Thymus (tissue), 11 donors: ENCODE data around the gene DNAL4. TPM values are rescaled to one million over a fixed set of nuclear protein-coding genes. Genes with fewer than 3 reads are reported as not detected.

Experiments
- DNase-seq, 9 donors: peaks; one replicate each; pipeline ENCODE4 v3.0.0-alpha.2; 2013; ENCODE audit warnings: low spot score in 9 of 9, low read depth in 6 of 9, missing footprints in 1 of 9
- H3K27ac ChIP-seq, 2 donors: one replicate each; pipeline ENCODE4 v1.5.1; 2013; ENCODE audit warnings: control low read depth in 1 of 2, low read depth in 1 of 2, low read length in 1 of 2, mild to moderate bottlenecking in 1 of 2, moderate library complexity in 1 of 2
- H3K27me3 ChIP-seq, 2 donors: one replicate each; pipeline ENCODE4 v1.5.1; 2013; ENCODE audit warnings: low read length in 1 of 2; ENCODE audit not compliant: control insufficient read depth in 2 of 2, insufficient read depth in 1 of 2
- H3K36me3 ChIP-seq, 2 donors: one replicate each; pipeline ENCODE4 v1.5.1; 2013; ENCODE audit warnings: low read length in 1 of 2, mild to moderate bottlenecking in 1 of 2, moderate library complexity in 1 of 2; ENCODE audit not compliant: control insufficient read depth in 2 of 2, insufficient read depth in 2 of 2
- H3K4me1 ChIP-seq, 2 donors: one replicate each; pipeline ENCODE4 v1.5.1; 2013; ENCODE audit warnings: low read length in 2 of 2; ENCODE audit not compliant: control insufficient read depth in 2 of 2, insufficient read depth in 2 of 2
- H3K4me3 ChIP-seq, 2 donors: one replicate each; pipeline ENCODE4 v1.5.1; 2013; ENCODE audit warnings: low read length in 2 of 2, control low read depth in 1 of 2, mild to moderate bottlenecking in 1 of 2
- H3K9me3 ChIP-seq, 2 donors: one replicate each; pipeline ENCODE4 v1.5.1; 2013; ENCODE audit warnings: low read length in 1 of 2, mild to moderate bottlenecking in 1 of 2; ENCODE audit not compliant: control insufficient read depth in 2 of 2, insufficient read depth in 1 of 2
- whole genome bisulfite sequencing: extraction: QIAGEN DNeasy Blood & Tissue Kit; methylation state at CpG from one replicate; pipeline ENCODE4 v1.1.7; 2013; 5-methylcytosine and 5-hydroxymethylcytosine counted together
- polyA plus RNA-seq: library from polyadenylated mRNA; stranded (reverse); fragments of 200-250 nt; gene quantifications from one replicate; pipeline ENCODE4 v1.2.3, GENCODE V29; 2013
- total RNA-seq: library from RNA; stranded (reverse); fragments of 120-200 nt; gene quantifications from one replicate; pipeline ENCODE4 v1.2.4, GENCODE V29; 2013
- donor health status: healthy.

The DNAL4 gene
- total and polyA plus RNA-seq, 2 donors = 19.6 to 20.4 TPM

DNA sequence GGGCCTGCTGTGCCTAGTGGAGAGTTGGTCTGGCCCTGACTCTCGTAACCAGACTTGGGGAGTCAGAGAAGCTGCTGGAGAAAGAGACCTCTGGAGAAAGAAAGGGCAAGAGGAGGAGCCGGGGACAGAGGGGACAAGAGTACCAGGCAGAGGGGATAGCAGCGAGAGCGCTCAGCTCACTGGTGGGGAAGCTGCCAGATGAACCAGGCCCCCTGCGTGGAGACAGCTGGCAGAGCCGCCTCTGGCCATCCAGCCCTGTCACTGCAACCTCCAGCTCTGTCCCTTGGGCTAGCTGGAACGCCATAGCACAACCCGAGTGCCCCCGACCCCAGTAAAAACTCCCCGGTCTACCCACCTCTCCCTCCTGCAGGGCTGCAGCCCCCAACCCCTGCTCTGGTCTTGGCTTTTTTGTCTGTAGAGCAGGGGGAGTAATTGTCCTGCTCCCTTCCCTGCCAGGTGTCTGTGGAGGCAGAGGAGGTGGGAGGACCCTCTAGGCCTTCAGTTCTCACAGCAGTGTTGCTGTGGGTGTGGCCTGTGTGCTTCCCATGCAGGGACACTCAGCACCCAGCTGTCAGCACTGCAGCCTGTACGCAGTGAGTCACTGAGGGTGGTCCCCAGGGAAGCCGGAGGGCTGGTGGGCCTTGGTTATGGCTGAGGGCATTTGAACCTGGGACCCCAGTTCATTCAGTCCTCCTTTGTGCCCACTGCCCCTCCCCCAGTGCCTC is 33.3 kb downstream of the DNAL4 start:
- no peaks in the 10 kb centered on the region for H3K9me3 ChIP-seq
- H3K4me3 ChIP-seq = no peak overlapping the region
- peaks cover 36 to 51% of the 10 kb centered on the region in 2 donors for H3K4me1 ChIP-seq
- DNase-seq = peak in 4 of 9 donors; percentile 51 to 82 (median 69)
- 89% methylated on average over 12 of the region's 12 CpGs for WGBS
- no peaks in the 10 kb centered on the region for H3K27me3 ChIP-seq
- no peaks in the 10 kb centered on the region for H3K36me3 ChIP-seq
- peak overlapping the region in 1 of 2 donors; percentile 32 for H3K27ac ChIP-seq

DNA sequence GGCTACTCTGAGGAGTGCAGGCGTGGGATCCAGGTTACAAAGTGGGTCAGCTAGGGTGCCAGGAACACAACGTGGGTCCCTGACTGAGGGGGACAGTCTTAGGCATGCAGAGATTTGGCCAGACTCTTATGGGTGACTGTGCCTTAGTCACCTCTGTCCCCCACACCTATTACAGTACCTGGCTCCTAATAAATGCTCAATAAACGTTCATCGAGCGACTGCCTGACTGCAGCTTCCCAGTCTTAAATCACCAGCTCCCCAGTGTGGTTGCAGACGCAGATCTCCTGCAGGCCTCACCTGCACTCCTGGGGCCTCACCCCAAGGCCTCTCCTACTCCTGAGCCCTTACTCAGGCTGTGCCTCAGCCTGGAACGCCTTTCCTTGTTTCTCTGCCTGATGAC is 34.9 kb downstream of the DNAL4 start:
- Histone ChIP-seq H3K4me3 (no peak overlapping the region), H3K27ac (peak overlapping the region; percentile 57 to 73), H3K4me1 (peaks cover 42 to 64% of the 10 kb centered on the region in 2 donors), H3K9me3 (no peaks in the 10 kb centered on the region), H3K36me3 (peaks cover 0 to 4% of the 10 kb centered on the region in 2 donors), H3K27me3 (no peaks in the 10 kb centered on the region)
- DNase-seq = no peak
- WGBS = 77% methylated on average over 7 of the region's 7 CpGs

DNA sequence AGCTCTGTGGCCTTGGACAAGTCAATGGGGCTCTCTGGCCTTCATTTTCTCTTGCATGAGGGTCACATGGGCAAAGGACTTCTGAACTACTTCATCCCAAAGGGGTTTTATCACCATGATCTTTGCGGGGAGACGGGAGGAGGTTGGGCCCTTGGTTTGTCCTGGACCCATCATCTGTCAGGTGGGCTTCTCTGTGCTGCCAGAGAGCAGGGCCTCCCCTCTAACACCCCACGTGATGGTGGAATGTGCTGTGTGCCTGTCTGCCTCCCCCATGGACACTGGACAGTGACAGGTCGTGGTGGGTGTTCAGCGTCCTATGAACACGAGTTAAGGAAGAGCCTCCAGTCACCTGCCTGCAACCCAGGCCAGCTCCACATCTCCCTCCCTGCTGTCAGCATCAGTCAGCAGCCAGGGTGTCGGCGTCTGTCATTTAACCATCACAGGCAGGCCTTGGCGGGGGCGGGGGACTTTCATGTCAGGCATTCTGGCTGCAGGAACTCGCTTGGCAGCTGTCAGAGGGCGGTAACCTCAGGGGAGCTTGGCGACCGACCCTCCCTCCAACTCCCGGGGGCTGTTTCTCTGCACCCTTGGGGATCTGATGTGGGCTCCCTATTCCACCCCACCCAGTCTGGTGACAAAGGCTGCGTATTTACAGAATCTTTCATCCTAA is 35.5 kb downstream of the DNAL4 start:
- H3K27me3 ChIP-seq = no peaks in the 10 kb centered on the region
- DNase-seq = peak in 5 of 9 donors; percentile 68 to 89 (median 80)
- H3K4me3 ChIP-seq = no peak overlapping the region
- H3K36me3 ChIP-seq = peaks cover 0 to 10% of the 10 kb centered on the region in 2 donors
- H3K4me1 ChIP-seq = peaks cover 48 to 70% of the 10 kb centered on the region in 2 donors
- WGBS = 26% methylated on average over 16 of the region's 16 CpGs
- H3K9me3 ChIP-seq = no peaks in the 10 kb centered on the region
- H3K27ac ChIP-seq = peak overlapping the region; percentile 73 to 78

DNA sequence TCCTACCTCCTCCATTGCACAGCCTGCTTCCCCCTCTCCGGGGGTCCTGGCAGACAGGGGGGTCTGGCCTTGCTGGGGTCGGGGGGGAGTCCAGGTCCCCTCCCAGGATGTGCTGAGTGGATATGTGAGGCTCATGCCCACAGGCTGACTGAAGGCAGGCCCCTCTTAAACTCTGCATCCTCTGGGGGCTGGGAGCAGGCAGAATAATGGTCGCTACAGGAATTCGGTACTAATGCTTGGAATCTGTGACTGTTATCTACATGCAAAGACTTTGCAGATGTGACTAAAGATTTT is 36.5 kb downstream of the DNAL4 start:
- peaks cover 2 to 18% of the 10 kb centered on the region in 2 donors for H3K36me3 ChIP-seq
- H3K4me1 ChIP-seq = peaks cover 58 to 79% of the 10 kb centered on the region in 2 donors
- H3K27me3 ChIP-seq = no peaks in the 10 kb centered on the region
- peak overlapping the region in 1 of 2 donors; percentile 93 for H3K27ac ChIP-seq
- H3K4me3 ChIP-seq = peak overlapping the region; percentile 70 to 86
- 65% methylated on average over 4 of the region's 4 CpGs for WGBS
- peaks cover 0 to 4% of the 10 kb centered on the region in 2 donors for H3K9me3 ChIP-seq
- no peak for DNase-seq

DNA sequence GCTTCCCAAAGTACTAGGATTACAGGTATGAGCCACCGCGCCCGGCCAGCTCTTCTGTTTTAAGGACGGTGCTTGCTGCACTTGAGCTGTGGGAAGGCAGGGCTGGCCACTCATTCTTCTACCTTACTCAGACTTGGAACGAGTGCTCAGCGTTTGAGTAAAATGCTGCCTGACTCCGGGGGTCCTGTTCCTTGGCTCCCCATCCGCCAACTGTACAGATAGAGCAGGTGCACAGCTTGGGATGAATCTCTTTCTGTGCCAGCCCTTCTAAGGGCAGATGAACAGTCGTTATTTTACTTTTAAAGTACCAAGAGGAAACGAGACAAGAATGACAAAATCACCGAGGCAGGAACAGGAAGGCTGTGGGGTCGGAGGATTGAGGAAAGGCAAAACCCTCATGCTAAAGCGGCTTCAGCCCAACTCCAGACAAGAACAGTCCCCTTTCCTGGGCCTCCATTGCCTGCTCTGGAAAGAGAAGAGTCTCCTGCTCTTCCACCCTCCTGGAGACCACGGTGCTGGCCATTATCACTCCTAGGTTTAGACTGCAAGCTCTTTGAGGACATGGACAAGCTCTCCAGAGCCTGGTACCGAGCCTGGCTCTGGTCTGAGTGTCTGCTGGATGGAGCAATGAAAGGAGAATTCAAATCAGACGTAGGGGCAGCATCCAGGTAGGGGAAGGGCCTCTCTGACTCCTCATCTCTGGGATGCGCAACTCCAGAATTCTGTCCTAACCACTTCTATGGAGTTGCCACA is 37.1 kb downstream of the DNAL4 start:
- peaks cover 62 to 84% of the 10 kb centered on the region in 2 donors for H3K4me1 ChIP-seq
- H3K9me3 ChIP-seq = peaks cover 0 to 6% of the 10 kb centered on the region in 2 donors
- 15% methylated on average over 17 of the region's 17 CpGs for WGBS
- H3K4me3 ChIP-seq = peak overlapping the region; percentile 70 to 86
- DNase-seq = peak in 1 of 9 donors; percentile 66
- H3K27me3 ChIP-seq = no peaks in the 10 kb centered on the region
- H3K36me3 ChIP-seq = peaks cover 7 to 23% of the 10 kb centered on the region in 2 donors
- peak overlapping the region; percentile 89 to 93 for H3K27ac ChIP-seq

DNA sequence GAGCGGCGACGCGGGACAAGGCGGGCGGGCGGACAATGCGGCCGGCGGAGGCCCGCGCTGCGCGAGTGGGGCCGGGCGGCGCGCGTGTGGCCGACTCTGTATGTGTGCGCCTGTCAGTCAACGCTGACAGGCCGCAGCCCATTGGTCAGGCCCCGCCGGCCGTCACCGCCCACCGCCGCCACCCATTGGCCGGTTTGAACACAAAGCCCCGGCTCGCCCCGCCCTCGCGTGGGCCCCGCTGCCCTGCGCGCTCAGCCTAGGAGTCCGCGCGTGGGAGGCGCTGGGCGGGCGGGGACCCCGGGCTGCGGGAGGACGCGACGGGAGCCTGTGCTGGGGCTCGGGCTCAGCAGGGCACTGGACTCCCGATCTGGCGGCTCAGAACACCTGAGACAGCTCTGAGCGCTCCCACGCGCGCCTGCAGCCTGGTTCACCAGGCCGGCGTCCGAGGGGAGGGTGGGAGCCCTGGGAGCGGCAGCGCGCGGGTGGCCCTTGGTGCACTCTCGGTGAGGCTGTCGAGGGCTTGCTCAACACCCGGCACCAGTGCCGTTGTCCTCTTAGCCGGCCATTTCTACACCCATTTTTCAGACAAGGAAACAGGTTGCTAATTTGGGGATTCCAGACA is 37.9 kb downstream of the DNAL4 start, which contains the start of gene SUN2:
Gene SUN2 (minus strand): TSS at position 88 of the 622 bp plus-strand sequence. CDS start 3,370 bp downstream, outside the sequence.
- H3K4me1 ChIP-seq = peaks cover 68 to 89% of the 10 kb centered on the region in 2 donors
- H3K4me3 ChIP-seq = peak within 1 kb of the TSS; percentile 85 to 86
- H3K9me3 ChIP-seq = peaks cover 0 to 6% of the 10 kb centered on the region in 2 donors
- WGBS = under 1% methylated on average over 68 of the region's 68 CpGs
- no peaks in the 10 kb centered on the region for H3K27me3 ChIP-seq
- peak within 1 kb of the TSS; percentile 91 to 93 for H3K27ac ChIP-seq
- DNase-seq = peak in 8 of 9 donors; percentile 72 to 95 (median 88)
- peaks cover 11 to 32% of the 10 kb centered on the region in 2 donors for H3K36me3 ChIP-seq

DNA sequence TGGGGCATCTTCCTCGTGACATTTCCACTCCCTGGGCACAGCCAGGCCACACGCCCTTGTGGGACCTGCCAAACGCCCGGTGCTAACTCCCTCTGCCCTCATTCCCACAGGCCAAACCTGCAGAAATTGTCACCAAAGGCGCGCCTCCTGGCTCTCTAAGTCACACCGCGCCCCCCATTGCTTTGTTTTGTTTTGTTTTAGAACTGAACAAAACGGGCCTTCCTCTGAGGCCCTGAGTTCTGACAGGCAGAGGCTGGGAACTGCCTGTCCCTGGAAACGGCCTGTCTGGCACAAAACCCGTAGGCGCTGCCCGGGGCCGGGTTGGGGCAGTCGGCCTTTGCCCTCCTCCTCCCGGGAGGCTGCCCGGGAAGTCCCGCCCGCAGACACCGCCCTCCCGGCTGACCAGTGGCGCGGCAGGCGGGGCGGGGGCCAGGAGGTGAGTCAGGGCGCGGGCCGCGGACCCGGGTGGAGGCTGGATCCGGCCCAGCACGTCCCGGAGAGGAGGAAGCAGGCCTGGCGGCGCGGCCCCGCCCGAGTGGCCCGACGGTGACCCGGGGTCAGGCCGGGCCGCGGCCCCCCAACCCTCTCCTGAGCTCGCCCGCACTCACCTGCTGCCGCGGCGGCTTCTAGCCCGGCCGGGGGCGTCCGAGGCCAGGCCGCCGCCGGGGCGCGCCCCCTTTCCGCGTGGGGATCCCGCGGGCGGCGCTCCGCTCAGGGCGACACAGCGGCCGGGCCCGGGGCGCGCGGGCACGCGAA is 38.6 kb downstream of the DNAL4 start:
- Histone ChIP-seq H3K4me3 (peak overlapping the region; percentile 85 to 86), H3K4me1 (peaks cover 63 to 89% of the 10 kb centered on the region in 2 donors), H3K9me3 (peaks cover 0 to 6% of the 10 kb centered on the region in 2 donors), H3K27me3 (no peaks in the 10 kb centered on the region), H3K36me3 (peaks cover 18 to 39% of the 10 kb centered on the region in 2 donors), H3K27ac (peak overlapping the region; percentile 91)
- DNase-seq = peak in 2 of 9 donors; percentile 44 to 66
- WGBS = under 1% methylated on average over 74 of the region's 74 CpGs

DNA sequence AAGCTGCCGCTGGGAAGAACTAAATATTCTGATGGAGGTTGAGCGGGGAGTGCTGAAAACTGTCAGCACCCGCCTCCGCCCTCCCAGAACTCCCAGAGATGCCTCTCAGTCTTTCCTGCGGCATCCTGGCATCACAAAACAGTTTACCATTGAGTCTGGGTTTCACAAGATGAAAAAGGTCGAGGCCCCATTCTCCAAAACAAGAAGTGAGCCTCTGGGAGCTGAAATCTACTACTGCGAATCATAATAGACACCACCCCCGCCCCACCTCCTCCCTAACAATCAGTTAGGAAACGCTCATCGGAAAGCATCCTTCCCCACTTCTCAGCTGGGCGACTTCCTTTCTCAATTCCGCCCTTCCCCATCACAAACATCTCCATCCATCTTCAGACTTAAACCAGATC is 39.2 kb downstream of the DNAL4 start:
- peak overlapping the region; percentile 91 for H3K27ac ChIP-seq
- DNase-seq = peak in 2 of 9 donors; percentile 48 to 64
- peaks cover 0 to 6% of the 10 kb centered on the region in 2 donors for H3K9me3 ChIP-seq
- H3K4me1 ChIP-seq = peaks cover 63 to 84% of the 10 kb centered on the region in 2 donors
- peaks cover 24 to 45% of the 10 kb centered on the region in 2 donors for H3K36me3 ChIP-seq
- 5% methylated on average over 12 of the region's 12 CpGs for WGBS
- H3K4me3 ChIP-seq = peak overlapping the region; percentile 85 to 86
- no peaks in the 10 kb centered on the region for H3K27me3 ChIP-seq
